Mesenchymal stem cell (in vitro differentiated cells and primary cell): ENCODE results near the gene CROCC2.

ENCODE experiments used
- DNase-seq: peaks from one replicate; pipeline ENCODE4 v3.0.0-alpha.2; 2013
- H2AFZ ChIP-seq: one replicate; pipeline ENCODE4 v1.6.1; 2013; ENCODE audit warnings: low read depth, mild to moderate bottlenecking, control low read depth, inconsistent platforms, low read length, moderate library complexity
- H2AK5ac ChIP-seq: 2 replicates; pipeline ENCODE4 v1.6.1; 2013; ENCODE audit warnings: low read length, moderate library complexity, mild to moderate bottlenecking, inconsistent platforms; ENCODE audit not compliant: severe bottlenecking
- H2BK120ac ChIP-seq: one replicate; pipeline ENCODE4 v1.6.1; 2013; ENCODE audit warnings: low read depth, mild to moderate bottlenecking, inconsistent platforms, low read length, moderate library complexity
- H2BK12ac ChIP-seq, 2 experiments: one replicate each; pipeline ENCODE4 v1.6.1; 2013; ENCODE audit warnings: inconsistent platforms in 2 of 2, low read length in 2 of 2, mild to moderate bottlenecking in 2 of 2, moderate library complexity in 2 of 2, control low read depth in 1 of 2
- H2BK15ac ChIP-seq: one replicate; pipeline ENCODE4 v1.6.1; 2013; ENCODE audit warnings: mild to moderate bottlenecking, low read depth, inconsistent platforms; ENCODE audit not compliant: poor library complexity, severe bottlenecking
- H2BK5ac ChIP-seq: 2 replicates; pipeline ENCODE4 v1.6.1; 2013; ENCODE audit warnings: low read depth, mild to moderate bottlenecking, low read length, control low read depth, inconsistent platforms; ENCODE audit not compliant: poor library complexity, severe bottlenecking
- H3K14ac ChIP-seq, 2 experiments: one replicate each; pipeline ENCODE4 v1.6.1; 2013; ENCODE audit warnings: inconsistent platforms in 2 of 2, low read length in 2 of 2, control low read depth in 1 of 2, mild to moderate bottlenecking in 1 of 2, moderate library complexity in 1 of 2
- H3K18ac ChIP-seq, 2 experiments: one replicate each; pipeline ENCODE4 v1.6.1; 2013; ENCODE audit warnings: inconsistent platforms in 2 of 2, low read length in 2 of 2, control low read depth in 1 of 2, low read depth in 1 of 2, mild to moderate bottlenecking in 1 of 2
- H3K23ac ChIP-seq, 2 experiments: one replicate each; pipeline ENCODE4 v1.6.1; 2013; ENCODE audit warnings: inconsistent platforms in 2 of 2, low read length in 2 of 2, mild to moderate bottlenecking in 2 of 2, moderate library complexity in 2 of 2, control low read depth in 1 of 2
- H3K27ac ChIP-seq: 2 replicates; pipeline ENCODE4 v1.5.1; 2013; ENCODE audit warnings: mild to moderate bottlenecking, moderate library complexity, low read length, control low read depth, inconsistent platforms; ENCODE audit not compliant: poor library complexity, severe bottlenecking
- H3K27me3 ChIP-seq, 2 experiments: 2 replicates each; pipeline versions ENCODE4 v1.6.1 to v1.7.0; 2013; ENCODE audit warnings: low read length in 2 of 2, mild to moderate bottlenecking in 2 of 2, moderate library complexity in 2 of 2, control low read depth in 1 of 2, inconsistent platforms in 1 of 2; ENCODE audit not compliant: control insufficient read depth in 1 of 2, insufficient read depth in 1 of 2
- H3K36me3 ChIP-seq, 2 experiments: 2 replicates each; pipeline versions ENCODE4 v1.6.1 to v1.7.0; 2013; ENCODE audit warnings: low read length in 2 of 2, control low read depth in 1 of 2, inconsistent platforms in 1 of 2, low read depth in 1 of 2, mild to moderate bottlenecking in 1 of 2; ENCODE audit not compliant: insufficient read depth in 2 of 2, control insufficient read depth in 1 of 2
- H3K4ac ChIP-seq, 2 experiments: one replicate each; pipeline ENCODE4 v1.6.1; 2013; ENCODE audit warnings: inconsistent platforms in 2 of 2, low read length in 2 of 2, mild to moderate bottlenecking in 2 of 2, moderate library complexity in 2 of 2, control low read depth in 1 of 2, low read depth in 1 of 2
- H3K4me1 ChIP-seq: 2 replicates; pipeline ENCODE4 v1.6.1; 2013; ENCODE audit warnings: low read depth, low read length, control low read depth; ENCODE audit not compliant: control insufficient read depth, insufficient read depth
- H3K4me2 ChIP-seq: 2 replicates; pipeline ENCODE4 v1.6.1; 2013; ENCODE audit warnings: low read length, mild to moderate bottlenecking, inconsistent platforms; ENCODE audit not compliant: poor library complexity, severe bottlenecking
- H3K4me3 ChIP-seq, 2 experiments: 2 replicates each; pipeline versions ENCODE4 v1.5.1 to v1.7.0; 2013; ENCODE audit warnings: low read length in 2 of 2, mild to moderate bottlenecking in 2 of 2, control low read depth in 1 of 2, low read depth in 1 of 2; ENCODE audit not compliant: insufficient read depth in 1 of 2
- H3K79me1 ChIP-seq: replicated peaks from 2 replicates; pipeline ENCODE4 v1.6.1; 2013; ENCODE audit warnings: mild to moderate bottlenecking, control low read depth, low read length, inconsistent platforms; ENCODE audit not compliant: poor library complexity, severe bottlenecking
- H3K9ac ChIP-seq: 2 replicates; pipeline ENCODE4 v1.7.0; 2013; ENCODE audit warnings: mild to moderate bottlenecking, low read length, moderate library complexity
- H3K9me3 ChIP-seq: 2 replicates; pipeline ENCODE4 v1.7.0; 2013; ENCODE audit warnings: mild to moderate bottlenecking, low read length; ENCODE audit not compliant: control insufficient read depth
- H4K8ac ChIP-seq: one replicate; pipeline ENCODE4 v1.6.1; 2013; ENCODE audit warnings: inconsistent platforms, mild to moderate bottlenecking, low read length, moderate library complexity
- H4K91ac ChIP-seq: one replicate; pipeline ENCODE4 v1.6.1; 2013; ENCODE audit warnings: mild to moderate bottlenecking, low read length, inconsistent platforms
- WGBS: methylation state at CpG from one replicate; pipeline ENCODE4 v1.1.7; 2013; ENCODE audit warnings: mixed read lengths; 5-methylcytosine and 5-hydroxymethylcytosine counted together

The CROCC2 gene

DNA sequence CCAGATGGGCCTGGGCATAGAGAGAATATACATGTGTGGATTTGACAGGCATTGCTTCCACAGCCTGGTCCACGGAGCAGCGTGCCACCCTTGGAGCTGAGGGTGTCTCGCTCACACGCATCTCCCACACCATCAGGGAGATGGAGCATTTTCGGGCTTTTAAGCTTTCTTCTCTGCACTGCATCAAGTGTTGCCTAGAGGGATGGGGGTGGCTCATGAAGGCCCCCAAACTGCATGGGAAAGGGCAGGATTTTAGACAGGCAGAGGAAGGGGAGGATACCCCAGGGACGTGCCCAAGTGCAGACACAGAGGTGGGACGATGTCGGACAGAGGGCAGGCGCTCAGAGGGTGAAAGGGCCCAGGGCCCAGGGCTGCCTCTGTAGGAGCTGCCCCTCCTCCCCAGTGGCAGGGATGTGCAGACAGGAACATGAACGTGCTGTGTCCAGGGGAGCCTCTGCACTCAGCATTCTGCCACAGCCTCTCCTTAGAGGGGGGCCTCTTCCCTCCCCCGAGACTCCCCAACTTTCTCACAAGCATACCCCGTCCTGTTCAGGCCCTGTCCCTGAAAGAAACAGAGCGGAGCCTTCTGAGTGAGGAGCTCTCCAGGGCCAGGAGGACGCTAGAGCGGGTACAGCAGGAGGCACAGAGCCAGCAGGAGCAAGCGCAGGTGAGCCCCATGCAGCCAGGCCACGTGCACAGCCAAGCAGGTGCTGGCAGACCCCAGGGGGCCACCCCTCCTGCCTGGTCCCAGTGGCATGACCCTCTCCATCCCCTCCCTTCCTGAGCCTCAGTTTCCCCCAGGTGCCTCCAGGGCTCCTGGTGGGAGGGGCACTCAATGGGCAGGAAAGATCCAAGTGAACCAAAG is 49.4 kb downstream of the CROCC2 start:
- Histone ChIP-seq H3K9me3 (peaks cover 6% of the 10 kb centered on the region), H2BK12ac (peak overlapping the region in 1 of 2 experiments; percentile 19), H2AK5ac (no peak overlapping the region), H3K14ac (peak overlapping the region in 1 of 2 experiments; percentile 39), H3K27me3 (peaks cover 12 to 32% of the 10 kb centered on the region in 2 experiments), H3K18ac (no peak overlapping the region), H2BK15ac (no peak overlapping the region), H4K8ac (no peak overlapping the region), H3K23ac (no peak overlapping the region), H3K27ac (no peak overlapping the region), H2AFZ (no peak overlapping the region), H3K4me3 (no peak overlapping the region), H4K91ac (peak overlapping the region; percentile 25), H3K4me1 (peaks cover 4% of the 10 kb centered on the region), H3K79me1 (no peaks in the 10 kb centered on the region), H2BK120ac (no peak overlapping the region), H3K36me3 (no peaks in the 10 kb centered on the region), H2BK5ac (no peak overlapping the region), H3K4ac (no peak overlapping the region), H3K4me2 (no peak overlapping the region), H3K9ac (no peak overlapping the region)
- 80% methylated on average over 17 of the region's 17 CpGs for WGBS
- DNase-seq = no peak

DNA sequence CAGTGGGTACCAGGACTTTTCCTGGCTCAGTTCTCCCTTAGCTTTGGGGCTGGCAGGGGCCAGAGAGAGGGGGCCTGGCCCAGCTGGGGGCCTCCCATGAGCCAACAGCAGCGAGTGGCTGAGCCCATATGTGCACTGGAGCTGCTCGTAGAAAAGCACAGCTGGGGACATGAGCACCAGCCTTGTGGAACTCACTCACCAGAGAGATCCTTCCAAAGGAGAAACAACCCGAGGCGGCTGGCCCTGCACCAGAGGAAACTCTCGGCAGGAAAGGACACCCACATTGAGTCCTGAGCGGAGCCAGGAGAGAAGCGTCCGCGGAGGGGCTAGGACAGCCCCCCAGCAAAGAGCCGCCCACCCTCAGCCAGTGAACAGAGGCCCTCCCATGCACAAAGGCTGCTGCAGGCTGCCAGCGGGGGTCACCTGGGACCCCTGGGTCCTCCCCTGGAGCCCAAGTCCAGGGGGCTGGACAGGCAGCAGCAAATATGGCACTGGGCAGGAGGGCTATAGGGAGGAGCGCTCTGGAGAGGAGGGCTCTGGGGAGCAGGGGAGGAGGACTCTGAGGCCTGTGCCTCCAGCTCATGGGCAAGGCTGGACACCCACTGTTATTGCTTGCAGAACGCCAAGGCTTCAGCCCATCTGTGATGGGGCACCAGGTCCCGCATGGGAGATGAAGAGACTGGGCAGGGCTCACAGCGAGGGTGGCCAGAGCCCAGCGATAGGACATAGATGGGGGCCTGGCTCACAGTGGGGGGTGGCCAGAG is 50.2 kb downstream of the CROCC2 start:
- Histone ChIP-seq H4K91ac (peak overlapping the region; percentile 39), H3K4me1 (peaks cover 6% of the 10 kb centered on the region), H3K4me3 (no peak overlapping the region), H2BK15ac (peak overlapping the region; percentile 5), H3K9ac (no peak overlapping the region), H2BK12ac (no peak overlapping the region), H2BK120ac (no peak overlapping the region), H3K27ac (no peak overlapping the region), H3K23ac (no peak overlapping the region), H3K79me1 (no peaks in the 10 kb centered on the region), H3K9me3 (peaks cover 1% of the 10 kb centered on the region), H2AK5ac (no peak overlapping the region), H3K36me3 (no peaks in the 10 kb centered on the region), H2AFZ (no peak overlapping the region), H4K8ac (no peak overlapping the region), H3K27me3 (peaks cover 6 to 32% of the 10 kb centered on the region in 2 experiments), H2BK5ac (no peak overlapping the region), H3K4ac (no peak overlapping the region), H3K4me2 (no peak overlapping the region), H3K18ac (no peak overlapping the region), H3K14ac (no peak overlapping the region)
- DNase-seq = no peak
- 89% methylated on average over 16 of the region's 16 CpGs for WGBS

DNA sequence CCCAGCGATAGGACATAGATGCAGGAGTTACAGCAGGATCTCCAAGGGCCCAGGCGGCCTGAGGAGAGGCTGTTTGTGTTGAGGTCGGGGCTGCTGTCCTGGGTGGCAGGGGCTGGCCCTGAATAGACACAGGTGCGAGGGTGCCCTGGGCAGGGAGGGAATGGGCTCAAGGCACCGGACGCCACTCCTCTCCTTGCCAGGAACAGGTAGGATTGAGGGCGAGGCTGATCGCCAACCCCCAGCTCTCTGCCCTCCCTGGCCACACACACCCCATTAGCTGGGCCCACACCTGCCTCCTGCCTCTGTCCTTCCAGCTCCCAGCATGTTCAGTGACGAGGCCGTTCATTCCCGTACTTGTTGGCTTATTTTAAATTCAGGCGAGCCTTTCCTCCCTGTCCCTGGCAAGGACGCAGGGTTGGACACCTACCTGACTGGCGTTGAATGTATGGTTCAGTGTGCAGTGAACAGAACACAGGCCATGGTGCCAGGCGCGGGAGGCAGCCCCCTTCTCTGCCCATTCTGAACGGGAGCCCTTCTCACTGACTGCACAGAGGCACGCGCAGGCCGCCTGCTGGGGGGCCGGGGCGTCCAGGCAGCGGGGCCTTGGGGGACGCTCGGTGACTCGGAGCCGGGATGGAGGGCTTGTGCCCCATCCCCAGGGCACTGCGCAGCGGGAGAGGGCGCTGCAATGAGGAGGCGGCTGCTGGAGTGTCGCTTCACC is 51.0 kb downstream of the CROCC2 start:
- Histone ChIP-seq H3K4me1 (peaks cover 6% of the 10 kb centered on the region), H2AFZ (no peak overlapping the region), H2BK5ac (no peak overlapping the region), H4K8ac (peak overlapping the region; percentile 31), H3K9ac (no peak overlapping the region), H3K18ac (peak overlapping the region in 1 of 2 experiments; percentile 46), H3K79me1 (no peaks in the 10 kb centered on the region), H2BK12ac (peak overlapping the region in 1 of 2 experiments; percentile 43), H2BK120ac (no peak overlapping the region), H3K4ac (no peak overlapping the region), H3K36me3 (no peaks in the 10 kb centered on the region), H3K27me3 (peaks cover 4 to 32% of the 10 kb centered on the region in 2 experiments), H3K4me3 (no peak overlapping the region), H3K9me3 (no peaks in the 10 kb centered on the region), H4K91ac (peak overlapping the region; percentile 70), H2BK15ac (peak overlapping the region; percentile 5), H3K14ac (peak overlapping the region in 1 of 2 experiments; percentile 44), H3K27ac (no peak overlapping the region), H2AK5ac (no peak overlapping the region), H3K4me2 (no peak overlapping the region), H3K23ac (no peak overlapping the region)
- WGBS = 89% methylated on average over 32 of the region's 32 CpGs
- DNase-seq = no peak
